Neutrophil (primary cell): Measurements from ENCODE around the gene NF1.

ENCODE experiments used
- H3K27ac ChIP-seq: fragments of 200-600 bp; sonication (generic); 2 replicates; pipeline ENCODE4 v1.5.1; 2016; ENCODE audit warnings: mild to moderate bottlenecking, moderate library complexity
- H3K27me3 ChIP-seq: fragments of 200-600 bp; sonication (generic); 2 replicates; pipeline ENCODE4 v1.6.0; 2016; ENCODE audit warnings: mild to moderate bottlenecking
- H3K36me3 ChIP-seq: fragments of 200-600 bp; sonication (generic); 2 replicates; pipeline ENCODE4 v1.5.1; 2017
- H3K4me1 ChIP-seq, 2 experiments: fragments of 200-600 bp in 1 of 2; sonication (generic) in 1 of 2; 1 replicate in 1 of 2; 2 replicates in 1 of 2; pipeline versions ENCODE4 v1.5.1 to v1.6.1; 2013 to 2016; ENCODE audit warnings: low read depth in 1 of 2, low read length in 1 of 2, mild to moderate bottlenecking in 1 of 2, moderate library complexity in 1 of 2; ENCODE audit not compliant: control insufficient read depth in 1 of 2, insufficient read depth in 1 of 2
- H3K4me3 ChIP-seq, 2 experiments: fragments of 200-600 bp in 1 of 2; sonication (generic) in 1 of 2; 1 replicate in 1 of 2; 2 replicates in 1 of 2; pipeline ENCODE4 v1.5.1; 2013 to 2016; ENCODE audit warnings: low read depth in 1 of 2, low read length in 1 of 2, mild to moderate bottlenecking in 1 of 2, moderate library complexity in 1 of 2
- H3K9me3 ChIP-seq: fragments of 200-600 bp; sonication (generic); 2 replicates; pipeline ENCODE4 v1.5.1; 2016
- TF ChIP-seq, protein P1 (sequence below): fragments of 200-600 bp; sonication (generic); IDR thresholded peaks from 2 replicates; pipeline ENCODE4 v1.5.1; 2016; ENCODE audit warnings: antibody characterized with exemption

NF1 gene

DNA sequence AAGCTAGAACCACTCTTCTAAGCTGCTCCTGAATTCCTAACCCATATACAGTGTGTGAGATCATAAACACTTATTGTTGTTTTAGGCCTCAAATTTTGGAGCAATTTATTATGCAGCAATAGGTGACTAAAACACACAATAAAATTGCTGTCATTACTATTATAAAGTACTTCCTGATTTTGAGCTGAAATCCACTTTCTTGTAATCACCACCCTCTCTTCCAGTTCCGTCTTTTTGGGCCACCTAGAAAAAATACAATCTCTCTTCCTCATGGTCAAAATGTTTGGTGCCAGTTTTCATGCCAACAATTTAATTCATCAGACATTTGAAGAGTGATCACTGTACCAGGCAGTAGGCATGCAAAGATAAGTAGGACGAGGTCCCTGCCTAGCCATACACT is 43.3 kb upstream of the NF1 start:
- Histone ChIP-seq H3K9me3 (no peaks in the 10 kb centered on the region), H3K27me3 (no peaks in the 10 kb centered on the region), H3K4me1 (peaks cover 17 to 20% of the 10 kb centered on the region in 2 experiments), H3K27ac (peak overlapping the region; percentile 77), H3K4me3 (no peak overlapping the region), H3K36me3 (no peaks in the 10 kb centered on the region)
- TF ChIP-seq, protein P1, sequence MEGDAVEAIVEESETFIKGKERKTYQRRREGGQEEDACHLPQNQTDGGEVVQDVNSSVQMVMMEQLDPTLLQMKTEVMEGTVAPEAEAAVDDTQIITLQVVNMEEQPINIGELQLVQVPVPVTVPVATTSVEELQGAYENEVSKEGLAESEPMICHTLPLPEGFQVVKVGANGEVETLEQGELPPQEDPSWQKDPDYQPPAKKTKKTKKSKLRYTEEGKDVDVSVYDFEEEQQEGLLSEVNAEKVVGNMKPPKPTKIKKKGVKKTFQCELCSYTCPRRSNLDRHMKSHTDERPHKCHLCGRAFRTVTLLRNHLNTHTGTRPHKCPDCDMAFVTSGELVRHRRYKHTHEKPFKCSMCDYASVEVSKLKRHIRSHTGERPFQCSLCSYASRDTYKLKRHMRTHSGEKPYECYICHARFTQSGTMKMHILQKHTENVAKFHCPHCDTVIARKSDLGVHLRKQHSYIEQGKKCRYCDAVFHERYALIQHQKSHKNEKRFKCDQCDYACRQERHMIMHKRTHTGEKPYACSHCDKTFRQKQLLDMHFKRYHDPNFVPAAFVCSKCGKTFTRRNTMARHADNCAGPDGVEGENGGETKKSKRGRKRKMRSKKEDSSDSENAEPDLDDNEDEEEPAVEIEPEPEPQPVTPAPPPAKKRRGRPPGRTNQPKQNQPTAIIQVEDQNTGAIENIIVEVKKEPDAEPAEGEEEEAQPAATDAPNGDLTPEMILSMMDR: no peak

- Histone ChIP-seq H3K4me3 (no peak overlapping the region), H3K9me3 (no peaks in the 10 kb centered on the region), H3K27ac (peak overlapping the region; percentile 77), H3K36me3 (no peaks in the 10 kb centered on the region), H3K27me3 (no peaks in the 10 kb centered on the region), H3K4me1 (peaks cover 17 to 20% of the 10 kb centered on the region in 2 experiments)
- TF ChIP-seq, protein P1: no peak
These were observed 42.4 kb upstream of the NF1 start for GRCh38 chr17:31052187-31052889.

DNA sequence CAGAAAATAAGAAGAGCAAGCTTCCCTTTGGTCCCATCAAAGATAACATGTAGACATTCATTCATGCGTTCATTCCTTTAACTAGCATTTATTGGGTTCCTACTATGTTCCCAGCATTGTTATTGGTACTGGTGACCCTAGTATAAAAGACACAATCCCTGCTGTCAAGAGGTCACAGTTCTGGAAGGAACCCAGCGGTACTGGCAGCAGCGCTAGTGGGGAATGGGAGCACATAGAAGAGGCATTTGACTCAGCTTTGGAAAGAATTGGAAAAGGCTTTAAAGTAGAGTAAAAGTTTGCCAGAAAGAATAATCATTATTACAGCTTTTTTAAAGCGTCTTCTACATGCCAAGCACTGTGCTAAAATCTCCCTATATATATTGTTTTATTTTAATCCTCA is 41.7 kb upstream of the NF1 start:
- Histone ChIP-seq H3K36me3 (no peaks in the 10 kb centered on the region), H3K27ac (no peak overlapping the region), H3K9me3 (no peaks in the 10 kb centered on the region), H3K4me1 (peaks cover 17 to 20% of the 10 kb centered on the region in 2 experiments), H3K4me3 (no peak overlapping the region), H3K27me3 (no peaks in the 10 kb centered on the region)
- TF ChIP-seq, protein P1: no peak

DNA sequence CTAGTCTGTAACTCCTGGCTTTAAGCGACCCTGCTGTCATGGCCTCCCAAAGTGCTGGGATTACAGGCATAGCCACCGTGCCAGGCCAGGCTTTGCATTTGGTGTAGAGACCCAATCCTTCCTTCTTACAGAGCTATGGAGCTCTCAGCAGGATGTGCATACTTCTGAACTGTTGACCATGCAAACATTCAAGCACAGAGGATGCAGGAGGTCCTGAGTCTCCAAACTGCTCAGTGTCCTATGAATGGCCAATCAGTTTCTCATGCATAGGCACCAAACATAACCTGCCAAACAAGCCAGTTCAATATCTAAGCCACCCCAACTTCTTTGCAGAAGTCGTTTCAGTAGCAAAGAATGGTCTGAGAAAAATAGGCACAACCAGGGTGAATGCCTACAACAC is 40.0 kb upstream of the NF1 start:
- peaks cover 17 to 20% of the 10 kb centered on the region in 2 experiments for H3K4me1 ChIP-seq
- no peaks in the 10 kb centered on the region for H3K27me3 ChIP-seq
- TF ChIP-seq, protein P1: no peak
- no peak overlapping the region for H3K27ac ChIP-seq
- no peak overlapping the region for H3K4me3 ChIP-seq
- no peaks in the 10 kb centered on the region for H3K36me3 ChIP-seq
- H3K9me3 ChIP-seq: no peaks in the 10 kb centered on the region

- H3K4me1 ChIP-seq: no peaks in the 10 kb centered on the region
- H3K36me3 ChIP-seq: no peaks in the 10 kb centered on the region
- no peaks in the 10 kb centered on the region for H3K9me3 ChIP-seq
- H3K27ac ChIP-seq: no peak overlapping the region
- TF ChIP-seq, protein P1: no peak
- no peaks in the 10 kb centered on the region for H3K27me3 ChIP-seq
- H3K4me3 ChIP-seq: no peak overlapping the region
These were observed 35.8 kb upstream of the NF1 start for GRCh38 chr17:31058976-31059375.
